Astrocyte (in vitro differentiated cells and primary cell): ENCODE measurements around the gene TSG101.

Experiments used
- EZH2 ChIP-seq: IDR thresholded peaks from 2 replicates; pipeline ENCODE4 v1.6.1; 2012; ENCODE audit warnings: mild to moderate bottlenecking, low read length, inconsistent platforms; ENCODE audit not compliant: insufficient read depth
- TF ChIP-seq, protein P1 (sequence below): IDR thresholded peaks from 2 replicates; pipeline ENCODE4 v1.5.1; 2011; ENCODE audit warnings: low read depth, mild to moderate bottlenecking, inconsistent platforms, low read length, moderate library complexity; ENCODE audit not compliant: insufficient read depth

DNA sequence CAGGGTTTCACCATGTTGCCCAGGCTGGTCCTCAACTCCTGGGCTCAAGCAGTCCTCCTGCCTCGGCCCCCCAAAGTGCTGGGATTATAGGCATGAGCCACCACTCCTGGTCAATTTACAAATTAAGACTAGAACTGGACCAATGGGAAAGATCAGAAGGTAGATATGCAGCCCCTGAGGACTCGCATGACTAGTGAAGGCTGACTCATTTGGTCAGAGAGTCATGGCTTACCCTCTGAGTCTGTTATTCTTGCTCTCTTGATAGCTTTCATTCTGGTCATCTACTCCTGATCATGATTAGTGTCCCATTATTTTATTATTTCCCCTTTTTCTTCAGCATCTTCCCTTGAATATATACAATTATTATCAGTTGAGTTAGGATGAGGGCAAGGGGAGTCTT is 73.8 kb downstream of the TSG101 start:
- TF ChIP-seq, protein P1, sequence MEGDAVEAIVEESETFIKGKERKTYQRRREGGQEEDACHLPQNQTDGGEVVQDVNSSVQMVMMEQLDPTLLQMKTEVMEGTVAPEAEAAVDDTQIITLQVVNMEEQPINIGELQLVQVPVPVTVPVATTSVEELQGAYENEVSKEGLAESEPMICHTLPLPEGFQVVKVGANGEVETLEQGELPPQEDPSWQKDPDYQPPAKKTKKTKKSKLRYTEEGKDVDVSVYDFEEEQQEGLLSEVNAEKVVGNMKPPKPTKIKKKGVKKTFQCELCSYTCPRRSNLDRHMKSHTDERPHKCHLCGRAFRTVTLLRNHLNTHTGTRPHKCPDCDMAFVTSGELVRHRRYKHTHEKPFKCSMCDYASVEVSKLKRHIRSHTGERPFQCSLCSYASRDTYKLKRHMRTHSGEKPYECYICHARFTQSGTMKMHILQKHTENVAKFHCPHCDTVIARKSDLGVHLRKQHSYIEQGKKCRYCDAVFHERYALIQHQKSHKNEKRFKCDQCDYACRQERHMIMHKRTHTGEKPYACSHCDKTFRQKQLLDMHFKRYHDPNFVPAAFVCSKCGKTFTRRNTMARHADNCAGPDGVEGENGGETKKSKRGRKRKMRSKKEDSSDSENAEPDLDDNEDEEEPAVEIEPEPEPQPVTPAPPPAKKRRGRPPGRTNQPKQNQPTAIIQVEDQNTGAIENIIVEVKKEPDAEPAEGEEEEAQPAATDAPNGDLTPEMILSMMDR, result no peak
- TF ChIP-seq EZH2, result no peak
